Smooth muscle cell (in vitro differentiated cells): Measurements from ENCODE around the gene CACNA2D3. TPM values are rescaled to one million over a fixed set of nuclear protein-coding genes. Genes with fewer than 3 reads are reported as not detected.

Experiments
- DNase-seq: peaks from one replicate; lab custom pipeline; 2025; ENCODE audit not compliant: unreplicated experiment; lab: John Stamatoyannopoulos, UW
- H2AFZ ChIP-seq: fragments of 200-600 bp; sonication (generic); 2 replicates; pipeline ENCODE4 v1.6.0; 2016; ENCODE audit warnings: antibody characterized with exemption, low read depth, mild to moderate bottlenecking
- H3F3A ChIP-seq: fragments of 200-600 bp; sonication (generic); 2 replicates; pipeline ENCODE4 v1.6.0; 2017; ENCODE audit warnings: antibody characterized with exemption, low read depth
- H3K27ac ChIP-seq: fragments of 200-600 bp; sonication (generic); 2 replicates; pipeline ENCODE4 v1.5.1; 2016; ENCODE audit warnings: low read depth, mild to moderate bottlenecking
- H3K27me3 ChIP-seq: fragments of 200-600 bp; sonication (generic); 2 replicates; pipeline ENCODE4 v1.6.1; 2016; ENCODE audit warnings: low read depth, mild to moderate bottlenecking
- H3K36me3 ChIP-seq: fragments of 200-600 bp; sonication (generic); 2 replicates; pipeline ENCODE4 v1.5.1; 2016; ENCODE audit warnings: low read depth
- H3K4me1 ChIP-seq: fragments of 200-600 bp; sonication (generic); 2 replicates; pipeline ENCODE4 v1.5.1; 2016; ENCODE audit warnings: low read depth
- H3K4me2 ChIP-seq: fragments of 200-600 bp; sonication (generic); 2 replicates; pipeline ENCODE4 v1.6.0; 2016; ENCODE audit warnings: mild to moderate bottlenecking
- H3K4me3 ChIP-seq: fragments of 200-600 bp; sonication (generic); 2 replicates; pipeline ENCODE4 v1.5.1; 2016; ENCODE audit warnings: mild to moderate bottlenecking
- H3K79me2 ChIP-seq: fragments of 200-600 bp; sonication (generic); 2 replicates; pipeline ENCODE4 v1.6.0; 2016; ENCODE audit warnings: low read depth, mild to moderate bottlenecking
- H3K9ac ChIP-seq: fragments of 200-600 bp; sonication (generic); 2 replicates; pipeline ENCODE4 v1.6.0; 2016; ENCODE audit warnings: low read depth
- H3K9me3 ChIP-seq: fragments of 200-600 bp; sonication (generic); replicated peaks from 2 replicates; pipeline ENCODE4 v1.5.1; 2016; ENCODE audit warnings: low read depth
- H4K20me1 ChIP-seq: fragments of 200-600 bp; sonication (generic); 2 replicates; pipeline ENCODE4 v1.6.0; 2016; ENCODE audit warnings: low read depth
- WGBS: methylation state at CpG from one replicate; pipeline ENCODE4 v1.1.7; 2016; ENCODE audit warnings: low lambda C conversion rate; 5-methylcytosine and 5-hydroxymethylcytosine counted together
- polyA plus RNA-seq: library from polyadenylated mRNA; unstranded; fragments of >200 nt; fragmentation: Nextera tagmentation; extraction: Ambion mirVana; gene quantifications from 2 replicates; pipeline ENCODE4 v1.2.1, GENCODE V29; 2016
- total RNA-seq: library from RNA; depleted of rRNA; stranded (reverse); fragments of >200 nt; gene quantifications from 2 replicates; pipeline ENCODE4 v1.2.3, GENCODE V29; 2014
- TF ChIP-seq, protein P1 (sequence below): fragments of 200-600 bp; sonication (generic); IDR thresholded peaks from 2 replicates; pipeline ENCODE4 v1.5.1; 2017; ENCODE audit warnings: borderline replicate concordance, mild to moderate bottlenecking, antibody characterized with exemption; ENCODE audit not compliant: insufficient read depth, poor library complexity, severe bottlenecking

The CACNA2D3 gene
- total and polyA plus RNA-seq, 2 experiments from 2014 or later: 0.15 to 0.90 TPM

DNA sequence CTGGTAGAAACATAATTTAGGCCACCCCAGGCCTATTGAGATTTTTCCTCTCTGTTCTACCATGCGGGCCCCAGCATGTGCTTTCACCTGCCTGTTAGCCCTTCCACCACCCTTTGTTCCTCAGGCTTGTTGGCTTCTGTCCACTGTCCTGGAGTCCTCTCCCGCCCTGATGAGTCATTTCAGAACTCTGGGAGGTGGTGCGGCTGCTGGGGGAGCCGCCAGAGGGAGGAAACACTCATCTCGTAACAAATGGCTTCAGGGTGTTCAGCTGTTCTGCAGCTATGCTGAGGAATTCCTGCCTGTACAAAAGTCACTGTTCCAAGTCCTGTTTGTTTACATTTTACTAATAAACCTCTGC lies 769.2 kb downstream of the CACNA2D3 start:
- Histone ChIP-seq H3K36me3 (no peaks in the 10 kb centered on the region), H3K4me2 (peak overlapping the region; percentile 30), H3K4me1 (peaks cover 7% of the 10 kb centered on the region), H3K4me3 (no peak overlapping the region), H3K27ac (peak overlapping the region; percentile 70), H3F3A (peaks cover 8% of the 10 kb centered on the region), H3K27me3 (no peaks in the 10 kb centered on the region), H3K79me2 (no peaks in the 10 kb centered on the region), H4K20me1 (no peaks in the 10 kb centered on the region), H2AFZ (no peak overlapping the region), H3K9ac (no peak overlapping the region), H3K9me3 (no peaks in the 10 kb centered on the region)
- DNase-seq: peak; percentile 26
- TF ChIP-seq, protein P1, sequence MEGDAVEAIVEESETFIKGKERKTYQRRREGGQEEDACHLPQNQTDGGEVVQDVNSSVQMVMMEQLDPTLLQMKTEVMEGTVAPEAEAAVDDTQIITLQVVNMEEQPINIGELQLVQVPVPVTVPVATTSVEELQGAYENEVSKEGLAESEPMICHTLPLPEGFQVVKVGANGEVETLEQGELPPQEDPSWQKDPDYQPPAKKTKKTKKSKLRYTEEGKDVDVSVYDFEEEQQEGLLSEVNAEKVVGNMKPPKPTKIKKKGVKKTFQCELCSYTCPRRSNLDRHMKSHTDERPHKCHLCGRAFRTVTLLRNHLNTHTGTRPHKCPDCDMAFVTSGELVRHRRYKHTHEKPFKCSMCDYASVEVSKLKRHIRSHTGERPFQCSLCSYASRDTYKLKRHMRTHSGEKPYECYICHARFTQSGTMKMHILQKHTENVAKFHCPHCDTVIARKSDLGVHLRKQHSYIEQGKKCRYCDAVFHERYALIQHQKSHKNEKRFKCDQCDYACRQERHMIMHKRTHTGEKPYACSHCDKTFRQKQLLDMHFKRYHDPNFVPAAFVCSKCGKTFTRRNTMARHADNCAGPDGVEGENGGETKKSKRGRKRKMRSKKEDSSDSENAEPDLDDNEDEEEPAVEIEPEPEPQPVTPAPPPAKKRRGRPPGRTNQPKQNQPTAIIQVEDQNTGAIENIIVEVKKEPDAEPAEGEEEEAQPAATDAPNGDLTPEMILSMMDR: peak; percentile 47
- WGBS: 16% methylated on average over 5 of the region's 5 CpGs

DNA sequence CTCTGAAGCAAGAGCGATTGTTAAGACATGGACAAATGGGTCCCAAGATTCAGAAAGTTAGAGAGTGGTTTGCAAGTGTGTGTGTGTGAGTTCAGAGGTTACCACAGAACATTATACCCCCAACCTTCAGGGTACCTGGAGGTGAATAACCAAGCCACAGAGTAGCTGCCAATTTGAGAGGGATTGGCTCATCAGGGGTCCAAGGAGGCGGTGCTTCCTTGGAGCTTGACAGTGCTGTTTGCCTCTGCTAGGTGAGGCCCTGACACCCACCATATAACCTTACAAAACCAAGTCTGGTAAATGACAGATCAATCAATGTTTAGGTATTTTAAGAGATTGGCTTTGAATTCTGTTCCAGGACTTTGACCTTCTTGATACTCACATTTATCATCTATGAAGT lies 769.8 kb downstream of the CACNA2D3 start:
- Histone ChIP-seq H4K20me1 (no peaks in the 10 kb centered on the region), H3K27me3 (no peaks in the 10 kb centered on the region), H3K4me1 (peaks cover 7% of the 10 kb centered on the region), H3K4me3 (no peak overlapping the region), H3K4me2 (no peak overlapping the region), H3K27ac (peak overlapping the region; percentile 70), H3K9ac (no peak overlapping the region), H3K36me3 (no peaks in the 10 kb centered on the region), H2AFZ (no peak overlapping the region), H3K79me2 (no peaks in the 10 kb centered on the region), H3F3A (peaks cover 8% of the 10 kb centered on the region), H3K9me3 (no peaks in the 10 kb centered on the region)
- no peak for DNase-seq
- TF ChIP-seq, protein P1: no peak
- 98% methylated on average over 2 of the region's 2 CpGs for WGBS

DNA sequence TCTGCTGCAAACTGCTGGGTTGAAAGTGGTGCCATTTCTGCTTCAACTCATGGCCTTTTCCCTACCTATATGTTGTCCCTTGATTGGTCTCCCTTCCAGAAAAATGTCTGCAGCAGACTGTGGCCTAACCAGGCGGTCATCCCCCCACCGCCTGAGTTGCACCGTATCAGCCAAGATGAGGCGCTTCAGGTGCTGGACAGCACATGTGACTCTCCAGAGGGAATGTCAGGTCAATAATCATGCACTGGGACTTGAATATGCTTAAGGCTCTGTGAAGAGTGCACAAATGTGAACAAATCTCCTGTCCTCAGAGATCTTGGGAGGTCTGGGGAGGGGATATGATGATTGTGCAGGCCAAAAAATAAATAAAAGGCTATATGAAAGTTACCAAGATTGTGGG lies 773.3 kb downstream of the CACNA2D3 start:
- no peak overlapping the region for H3K4me2 ChIP-seq
- no peak overlapping the region for H3K9ac ChIP-seq
- TF ChIP-seq, protein P1: no peak
- no peak overlapping the region for H3K4me3 ChIP-seq
- WGBS: 96% methylated on average over 4 of the region's 4 CpGs
- no peak overlapping the region for H3K27ac ChIP-seq
- H3K4me1 ChIP-seq: peaks cover 7% of the 10 kb centered on the region
- no peaks in the 10 kb centered on the region for H4K20me1 ChIP-seq
- no peaks in the 10 kb centered on the region for H3K79me2 ChIP-seq
- no peak overlapping the region for H2AFZ ChIP-seq
- H3K36me3 ChIP-seq: no peaks in the 10 kb centered on the region
- no peaks in the 10 kb centered on the region for H3K9me3 ChIP-seq
- H3F3A ChIP-seq: peaks cover 6% of the 10 kb centered on the region
- no peak for DNase-seq
- no peaks in the 10 kb centered on the region for H3K27me3 ChIP-seq

DNA sequence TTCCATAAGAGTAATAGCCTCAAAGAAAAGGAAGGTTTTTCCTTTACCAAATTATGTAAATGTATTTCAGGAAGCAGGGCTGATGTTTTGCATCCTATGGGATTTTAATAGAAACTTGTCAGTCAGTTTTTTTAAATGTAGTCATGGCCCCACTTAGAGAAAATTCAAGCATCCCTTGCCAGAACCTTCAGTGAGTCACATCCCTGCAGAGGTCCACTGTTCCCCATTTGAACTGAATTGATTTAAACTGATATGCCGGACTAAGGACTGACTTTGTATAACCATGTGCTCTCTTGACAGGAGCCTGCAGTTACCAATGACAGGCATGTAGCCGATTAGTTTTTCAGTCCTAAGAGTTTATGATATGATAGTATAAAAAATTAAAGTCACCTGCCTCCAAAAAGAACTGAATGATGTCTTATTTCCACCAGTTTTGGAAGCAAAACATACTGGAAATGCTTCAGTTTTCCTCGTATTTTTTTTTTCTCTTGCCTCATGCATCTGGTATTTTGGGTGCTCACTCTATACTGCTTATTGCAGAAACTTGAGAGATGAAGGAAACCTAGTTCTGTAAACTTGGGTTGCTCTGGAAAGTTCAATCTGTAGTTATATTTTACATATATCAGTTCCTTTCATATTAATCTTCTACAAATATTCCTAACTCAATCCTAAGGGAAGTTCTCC lies 774.8 kb downstream of the CACNA2D3 start:
- Histone ChIP-seq H3K27ac (no peak overlapping the region), H3K4me3 (no peak overlapping the region), H4K20me1 (no peaks in the 10 kb centered on the region), H3K79me2 (no peaks in the 10 kb centered on the region), H3K9ac (no peak overlapping the region), H3K27me3 (no peaks in the 10 kb centered on the region), H3K4me2 (no peak overlapping the region), H3K36me3 (no peaks in the 10 kb centered on the region), H3K9me3 (no peaks in the 10 kb centered on the region), H3F3A (no peaks in the 10 kb centered on the region), H3K4me1 (no peaks in the 10 kb centered on the region), H2AFZ (no peak overlapping the region)
- 84% methylated on average over 3 of the region's 3 CpGs for WGBS
- TF ChIP-seq, protein P1: no peak
- no peak for DNase-seq
